HepG2 (cell line): ENCODE measurements around the gene OAF. TPM values are rescaled to one million over a fixed set of nuclear protein-coding genes. Genes with fewer than 3 reads are reported as not detected.

Source experiments
- ARID4A ChIP-seq: sonication (generic); formaldehyde crosslinking; IDR thresholded peaks from 2 replicates; pipeline ENCODE4 v1.5.0; 2020; ENCODE audit warnings: mild to moderate bottlenecking, missing genetic modification reagents, borderline replicate concordance
- ATF1 ChIP-seq: IDR thresholded peaks from 2 replicates; pipeline ENCODE4 v1.6.1; 2016; ENCODE audit warnings: mild to moderate bottlenecking, control low read depth
- ATF2 ChIP-seq: sonication (generic); formaldehyde crosslinking; IDR thresholded peaks from 2 replicates; pipeline ENCODE4 v1.4.0; 2020; ENCODE audit warnings: missing genetic modification reagents
- CEBPB ChIP-seq: IDR thresholded peaks from 2 replicates; pipeline ENCODE4 v1.6.1; 2011; ENCODE audit warnings: low read depth, low read length, improper control_type of control experiment, borderline replicate concordance
- JARID2 ChIP-seq: sonication (generic); formaldehyde crosslinking; IDR thresholded peaks from 2 replicates; pipeline ENCODE4 v1.8.1; 2023; ENCODE audit warnings: missing genetic modification reagents, inconsistent platforms; ENCODE audit not compliant: insufficient replicate concordance
- NCOA2 ChIP-seq: sonication (generic); formaldehyde crosslinking; IDR thresholded peaks from 2 replicates; pipeline ENCODE4 v1.8.0; 2022; ENCODE audit warnings: inconsistent platforms
- NFE2L2 ChIP-seq: fragments of 150-350 bp; IDR thresholded peaks from 2 replicates; pipeline ENCODE4 v1.6.1; 2014; ENCODE audit warnings: low read length
- RBM39 ChIP-seq: fragments of 200-400 bp; formaldehyde crosslinking; IDR thresholded peaks from one replicate; pipeline ENCODE4 v1.6.1; 2018; ENCODE audit warnings: antibody characterized with exemption, mild to moderate bottlenecking, low read depth, low read length; ENCODE audit not compliant: poor library complexity, severe bottlenecking
- ZBTB2 ChIP-seq: sonication (generic); formaldehyde crosslinking; IDR thresholded peaks from 2 replicates; pipeline ENCODE4 v1.8.0; 2022; ENCODE audit warnings: low read depth, missing genetic modification reagents
- ZNF317 ChIP-seq: sonication (generic); formaldehyde crosslinking; IDR thresholded peaks from 2 replicates; pipeline ENCODE4 v1.5.0; 2020; ENCODE audit warnings: mild to moderate bottlenecking, missing genetic modification reagents
- ZNF580 ChIP-seq: IDR thresholded peaks from 2 replicates; pipeline ENCODE4 v1.6.1; 2016; ENCODE audit warnings: low read depth, borderline replicate concordance
- ZNF746 ChIP-seq: sonication (generic); formaldehyde crosslinking; IDR thresholded peaks from 2 replicates; pipeline ENCODE4 v1.8.0; 2022; ENCODE audit warnings: mild to moderate bottlenecking, missing genetic modification reagents
- ZSCAN29 ChIP-seq: sonication (generic); formaldehyde crosslinking; conservative IDR thresholded peaks from 2 replicates; pipeline ENCODE4 v1.4.0; 2020; ENCODE audit warnings: mild to moderate bottlenecking, missing genetic modification reagents
- ZSCAN9 ChIP-seq: IDR thresholded peaks from 2 replicates; pipeline ENCODE4 v1.6.1; 2016; ENCODE audit warnings: borderline replicate concordance
- polyA plus RNA-seq, 8 experiments: library from polyadenylated mRNA; depleted of rRNA in 3 of 8; stranded (reverse) in 7 of 8; unstranded in 1 of 8; fragments of >200 nt; fragmentation: Illumina TruSeq in 4 of 8; extraction: Trizol in 4 of 8; gene quantifications; 2 replicates each; pipeline versions ENCODE4 v1.2.1 to v1.2.3, GENCODE V29; 2011 to 2016; ENCODE audit warnings: low read depth in 4 of 8, missing spikeins in 1 of 8, mixed read lengths in 1 of 8; ENCODE audit not compliant: insufficient read depth in 1 of 8
- total RNA-seq, 5 experiments: library from RNA; depleted of rRNA; stranded (reverse); fragments of >200 nt; fragmentation: Illumina TruSeq; extraction: Trizol; gene quantifications; 2 replicates each; pipeline ENCODE4 v1.2.3, GENCODE V29; 2016; ENCODE audit warnings: low read depth in 1 of 5
- TF ChIP-seq, protein P1 (sequence below): sonication (generic); formaldehyde crosslinking; IDR thresholded peaks from 2 replicates; pipeline ENCODE4 v1.4.0; 2020; ENCODE audit warnings: missing genetic modification reagents, borderline replicate concordance

OAF gene
- total and polyA plus RNA-seq, 2 of the 13 experiments (the other 11 are each of a cell fraction or from before 2014, with no cell fraction given): 63.7 to 94.6 TPM

GRCh38 chr11:120198787-120199469 is 11.9 kb upstream of the OAF start (continued):
- TF ChIP-seq ARID4A (CRISPR knock-in tag): peak; percentile 49; the same call in 1 of the 2 replicates
- no peak for TF ChIP-seq ZNF317 (CRISPR knock-in tag)
- TF ChIP-seq ZNF580: no peak
- no peak for TF ChIP-seq ZBTB2
- no peak for TF ChIP-seq ZSCAN9 (CRISPR knock-in tag)
- TF ChIP-seq ZSCAN29 (CRISPR knock-in tag): peak; percentile 63; the same call in 1 of the 2 replicates
- no peak; the same call in 1 of the 2 replicates for TF ChIP-seq NCOA2 (CRISPR knock-in tag)
- no peak for TF ChIP-seq ATF1 (CRISPR knock-in tag)
- TF ChIP-seq, protein P1, sequence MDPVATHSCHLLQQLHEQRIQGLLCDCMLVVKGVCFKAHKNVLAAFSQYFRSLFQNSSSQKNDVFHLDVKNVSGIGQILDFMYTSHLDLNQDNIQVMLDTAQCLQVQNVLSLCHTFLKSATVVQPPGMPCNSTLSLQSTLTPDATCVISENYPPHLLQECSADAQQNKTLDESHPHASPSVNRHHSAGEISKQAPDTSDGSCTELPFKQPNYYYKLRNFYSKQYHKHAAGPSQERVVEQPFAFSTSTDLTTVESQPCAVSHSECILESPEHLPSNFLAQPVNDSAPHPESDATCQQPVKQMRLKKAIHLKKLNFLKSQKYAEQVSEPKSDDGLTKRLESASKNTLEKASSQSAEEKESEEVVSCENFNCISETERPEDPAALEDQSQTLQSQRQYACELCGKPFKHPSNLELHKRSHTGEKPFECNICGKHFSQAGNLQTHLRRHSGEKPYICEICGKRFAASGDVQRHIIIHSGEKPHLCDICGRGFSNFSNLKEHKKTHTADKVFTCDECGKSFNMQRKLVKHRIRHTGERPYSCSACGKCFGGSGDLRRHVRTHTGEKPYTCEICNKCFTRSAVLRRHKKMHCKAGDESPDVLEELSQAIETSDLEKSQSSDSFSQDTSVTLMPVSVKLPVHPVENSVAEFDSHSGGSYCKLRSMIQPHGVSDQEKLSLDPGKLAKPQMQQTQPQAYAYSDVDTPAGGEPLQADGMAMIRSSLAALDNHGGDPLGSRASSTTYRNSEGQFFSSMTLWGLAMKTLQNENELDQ: no peak
- no peak for TF ChIP-seq JARID2 (CRISPR knock-in tag)
- no peak for TF ChIP-seq RBM39
- TF ChIP-seq NFE2L2: no peak
- TF ChIP-seq ZNF746: peak; percentile 63; the same call in 1 of the 2 replicates
- peak; percentile 45; the same call in 1 of the 2 replicates for TF ChIP-seq CEBPB
- TF ChIP-seq ATF2 (CRISPR knock-in tag): 0 out of 2 replicates have a peak, but pooled peaks have one; percentile 6
